H54 (cell line): ENCODE measurements around the gene SPAG6.
A peak's percentile ranks its signal among the peaks of the same experiment; 100 is the strongest.
"Not testable (repeated sequence)": the region's sequence is repeated elsewhere in the genome, so short reads cannot be mapped to it uniquely, and the experiment has no call there.

Experiments
- DNase-seq: peaks from one replicate; pipeline ENCODE4 v3.0.0; 2011; ENCODE audit warnings: low spot score, mixed read lengths; ENCODE audit not compliant: insufficient read length
- FAIRE-seq: peaks from 3 replicates; lab custom pipeline; 2011; peaks lifted over from hg19 to GRCh38; lab: Jason Lieb, UNC
- POLR2A ChIP-seq: IDR thresholded peaks from 2 replicates; pipeline ENCODE4 v1.6.1; 2011; ENCODE audit warnings: low read depth, mild to moderate bottlenecking, low read length

SPAG6 gene

DNA sequence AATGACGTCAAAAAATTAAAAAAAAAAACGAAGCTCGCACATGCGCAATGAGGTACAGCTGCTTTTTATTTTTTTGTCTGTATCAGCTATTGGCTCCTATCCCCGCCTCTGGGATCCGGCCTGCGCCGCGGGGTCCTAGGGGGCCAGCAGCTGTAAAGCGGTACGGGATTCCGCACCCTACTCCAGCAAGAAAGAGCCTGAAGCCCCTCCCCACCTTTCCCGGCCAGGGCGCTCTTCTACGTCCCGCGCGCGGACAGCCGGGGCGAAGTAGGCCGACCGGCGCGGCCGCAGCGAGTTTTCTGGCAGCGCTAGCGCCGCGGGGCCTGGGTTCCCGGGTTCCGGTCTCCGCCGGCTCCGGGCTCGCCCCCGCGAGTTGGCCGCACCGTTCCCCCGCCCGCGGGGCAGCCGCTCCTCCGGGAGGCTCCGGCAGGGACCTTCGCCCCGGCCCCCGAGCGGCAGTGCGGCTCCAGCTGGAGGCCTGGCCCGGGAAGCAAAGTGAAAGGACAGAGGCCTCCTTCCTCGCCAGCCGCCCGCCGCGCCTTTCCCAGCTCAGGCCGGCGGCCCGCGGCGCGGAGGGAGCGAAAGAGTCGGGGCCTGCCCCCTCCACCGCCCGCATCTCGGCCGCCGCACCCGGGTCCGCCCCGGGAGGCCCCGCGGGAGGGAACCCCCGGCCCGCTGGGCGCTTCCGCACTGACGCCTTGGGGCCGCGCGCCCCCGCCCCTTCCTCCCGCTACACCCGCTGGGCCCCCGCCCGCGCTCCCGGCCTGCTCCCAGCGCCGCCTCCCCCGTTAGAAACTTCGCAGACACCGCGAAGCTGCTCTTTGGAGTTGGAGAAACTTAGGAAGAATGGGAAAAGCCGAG is 4.7 kb upstream of the SPAG6 start:
- peak; percentile 29; the same call in 1 of the 2 replicates for TF ChIP-seq POLR2A
- no peak for DNase-seq
- FAIRE-seq, result no peak

DNA sequence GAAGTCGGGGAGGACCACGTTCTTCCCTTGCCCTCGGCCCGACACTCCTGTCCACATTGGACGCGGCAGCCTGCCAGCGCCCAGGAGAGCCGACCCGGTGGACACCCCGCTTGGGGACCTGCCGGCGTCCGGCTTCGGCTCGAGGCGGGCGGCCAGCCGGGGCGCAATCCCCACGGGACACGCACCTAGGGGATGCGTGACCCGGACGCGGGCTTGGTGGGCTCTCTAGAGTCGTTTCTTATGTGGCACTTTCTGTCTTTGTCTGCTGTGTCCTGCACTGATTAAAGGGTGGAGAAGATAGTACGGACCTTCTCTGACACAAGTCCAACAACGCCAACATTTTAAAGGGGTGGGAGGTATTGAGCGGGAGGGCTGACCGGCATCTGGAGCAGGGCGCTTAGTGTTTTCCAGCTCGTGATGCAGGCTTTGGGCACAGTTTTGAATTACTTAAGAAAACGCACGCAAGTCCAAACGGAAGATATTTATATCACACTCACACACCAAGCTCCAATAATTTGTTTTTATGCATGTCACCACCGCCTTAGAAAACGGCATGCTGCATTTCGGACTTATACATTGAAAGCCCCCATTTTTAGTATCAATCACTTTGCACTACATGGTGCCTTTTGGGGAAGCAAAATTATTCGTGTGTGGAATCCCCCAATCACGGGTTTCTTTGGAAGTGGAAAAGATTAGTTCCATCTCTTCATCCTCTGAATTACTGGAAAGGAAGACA is 3.9 kb upstream of the SPAG6 start:
- FAIRE-seq, result no peak
- DNase-seq, result peak; percentile 44
- TF ChIP-seq POLR2A, result no peak

DNA sequence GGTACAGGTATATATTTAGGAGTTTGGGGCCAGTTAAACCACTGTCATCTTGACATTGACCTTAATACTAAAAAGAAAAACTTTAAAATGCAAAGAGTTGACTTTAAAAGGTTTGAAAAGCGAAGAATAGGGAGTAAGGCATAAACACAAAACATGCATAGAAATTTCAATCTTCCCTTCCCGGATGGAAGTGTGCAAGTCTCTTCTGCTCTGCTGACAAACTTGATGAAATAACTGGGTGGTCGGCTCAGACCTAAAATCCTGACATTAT is 3.4 kb upstream of the SPAG6 start:
- no peak for TF ChIP-seq POLR2A
- no peak for DNase-seq
- FAIRE-seq, result no peak

DNA sequence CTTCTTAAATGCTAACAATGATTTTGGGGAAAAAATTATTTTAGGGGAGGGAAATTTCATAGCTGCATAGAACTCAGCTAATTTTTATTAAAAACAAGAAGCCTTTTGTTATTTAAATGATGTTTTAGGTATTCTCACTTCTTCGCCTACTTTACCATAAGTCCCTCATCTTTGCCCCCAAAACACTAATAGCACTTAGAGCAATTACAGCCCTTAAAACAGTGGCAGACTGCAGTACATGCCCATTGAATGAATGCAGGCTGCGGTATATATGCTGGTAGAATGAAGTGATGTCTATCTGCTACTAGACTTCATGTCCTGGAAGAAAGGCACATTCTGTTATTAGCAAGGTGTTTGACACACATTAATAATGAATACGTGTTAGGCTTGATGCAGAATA is 2.9 kb upstream of the SPAG6 start:
- TF ChIP-seq POLR2A, result no peak
- DNase-seq, result no peak
- no peak for FAIRE-seq

DNA sequence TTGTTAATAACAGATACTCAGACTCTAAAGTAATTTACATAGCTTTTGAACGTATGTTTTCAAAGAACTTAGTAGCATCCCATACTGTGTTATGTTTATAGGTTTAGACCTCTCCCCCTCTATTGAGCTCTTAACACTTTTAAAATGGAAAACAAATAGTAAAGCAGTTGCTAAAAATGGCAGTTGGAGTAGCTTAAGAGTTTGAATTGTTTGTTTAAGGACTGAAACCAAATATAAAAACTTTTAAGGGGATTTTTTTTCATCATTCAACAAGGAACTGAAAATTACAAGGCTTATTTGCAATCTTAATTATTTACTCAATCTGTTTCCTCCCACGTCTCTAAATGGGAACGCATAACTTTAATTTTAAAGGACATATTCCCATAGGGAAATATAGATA is 1.6 kb upstream of the SPAG6 start:
- FAIRE-seq, result no peak
- DNase-seq, result no peak
- no peak for TF ChIP-seq POLR2A

DNA sequence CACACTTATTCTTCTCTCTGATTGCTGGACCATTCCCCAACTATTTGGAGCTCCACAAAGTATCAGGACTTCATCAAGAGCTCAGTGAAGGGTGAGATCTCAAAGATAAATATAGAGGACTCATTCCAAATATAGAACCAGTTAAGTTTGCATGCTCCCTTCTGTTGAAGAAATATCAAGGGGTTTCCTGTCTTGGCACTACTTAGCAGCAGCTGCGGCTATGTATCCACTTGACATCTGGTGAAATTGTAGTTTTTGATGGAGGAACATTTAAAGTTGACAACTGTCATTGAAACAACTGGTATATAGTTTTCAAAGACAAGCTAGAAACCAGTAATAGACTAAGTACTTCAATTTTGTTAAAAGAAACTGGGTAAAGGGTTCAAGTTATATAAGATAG is 1.0 kb upstream of the SPAG6 start:
- DNase-seq (no peak), FAIRE-seq (no peak)
- no peak for TF ChIP-seq POLR2A

DNA sequence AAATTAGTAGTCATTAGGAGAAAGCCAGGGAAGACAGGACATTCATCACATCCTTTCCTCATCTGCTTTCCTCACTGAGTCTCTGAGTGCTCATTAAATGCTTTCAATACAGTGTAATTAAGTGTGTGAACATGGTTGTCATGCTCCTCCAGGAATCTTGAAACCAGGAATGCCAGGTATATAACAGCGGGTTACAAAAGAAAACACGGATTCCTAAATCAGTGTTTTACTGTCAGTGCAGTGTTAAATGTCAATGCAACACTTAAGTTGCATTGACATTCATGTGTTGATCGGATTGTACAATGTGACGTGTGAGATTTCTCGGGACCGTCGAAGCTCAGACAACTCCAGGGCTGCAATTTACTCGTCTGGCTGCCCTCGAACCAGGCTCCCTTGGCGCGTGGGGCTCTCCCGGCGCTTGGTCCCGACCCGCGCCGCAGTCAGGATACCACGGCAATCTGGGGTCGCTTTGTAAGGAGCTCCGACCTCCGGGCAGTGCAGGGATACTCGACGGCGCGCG is 455 bp upstream of the SPAG6 start:
- no peak for TF ChIP-seq POLR2A
- FAIRE-seq (no peak), DNase-seq (no peak)

DNA sequence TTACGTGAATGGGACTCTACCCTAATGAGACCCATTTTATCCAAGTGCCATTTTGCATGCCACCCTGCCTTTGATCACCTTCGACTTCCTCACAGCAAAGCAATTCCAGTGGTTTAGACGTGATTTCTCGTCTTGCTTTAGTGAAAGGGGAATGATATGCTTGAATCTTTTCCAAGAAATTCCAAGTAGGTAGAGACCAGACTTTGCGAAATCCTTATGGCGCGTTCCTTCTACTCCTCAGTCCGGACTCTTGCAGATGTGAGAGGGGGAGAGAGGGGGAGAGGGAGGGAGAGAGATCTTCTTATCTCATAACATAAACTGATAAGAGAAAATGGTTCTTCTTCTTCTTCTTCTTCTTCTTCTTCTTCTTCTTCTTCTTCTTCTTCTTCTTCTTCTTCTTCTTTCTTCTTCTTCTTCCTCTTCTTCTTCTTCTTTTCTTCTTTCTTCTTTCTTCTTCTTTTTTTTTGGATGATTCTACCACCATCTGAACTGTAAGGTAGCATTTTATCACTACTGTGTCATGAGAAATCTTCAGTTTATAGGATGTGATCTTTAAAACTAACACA is 883 bp downstream of the SPAG6 start:
- DNase-seq (no peak), FAIRE-seq (no peak)
- no peak for TF ChIP-seq POLR2A

DNA sequence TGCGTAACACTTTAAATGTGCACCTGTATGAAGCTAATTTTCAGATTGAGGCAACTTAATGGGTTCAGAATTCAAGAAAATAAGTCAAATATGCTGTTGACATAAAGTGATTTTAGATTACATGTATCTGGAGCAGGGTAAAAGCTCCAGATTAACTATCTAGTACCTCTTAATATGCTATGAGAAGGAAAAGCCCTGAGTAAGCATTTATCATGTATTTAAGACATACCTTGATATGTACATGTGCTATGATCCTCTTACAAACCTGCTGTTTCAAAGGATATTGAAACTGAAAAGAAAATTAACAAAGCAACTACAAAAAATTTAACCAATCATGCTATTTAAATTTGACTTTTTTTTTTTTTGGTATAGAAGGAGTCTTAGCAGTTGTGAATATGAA is 4.5 kb downstream of the SPAG6 start:
- no peak for TF ChIP-seq POLR2A
- FAIRE-seq (no peak), DNase-seq (no peak)

DNA sequence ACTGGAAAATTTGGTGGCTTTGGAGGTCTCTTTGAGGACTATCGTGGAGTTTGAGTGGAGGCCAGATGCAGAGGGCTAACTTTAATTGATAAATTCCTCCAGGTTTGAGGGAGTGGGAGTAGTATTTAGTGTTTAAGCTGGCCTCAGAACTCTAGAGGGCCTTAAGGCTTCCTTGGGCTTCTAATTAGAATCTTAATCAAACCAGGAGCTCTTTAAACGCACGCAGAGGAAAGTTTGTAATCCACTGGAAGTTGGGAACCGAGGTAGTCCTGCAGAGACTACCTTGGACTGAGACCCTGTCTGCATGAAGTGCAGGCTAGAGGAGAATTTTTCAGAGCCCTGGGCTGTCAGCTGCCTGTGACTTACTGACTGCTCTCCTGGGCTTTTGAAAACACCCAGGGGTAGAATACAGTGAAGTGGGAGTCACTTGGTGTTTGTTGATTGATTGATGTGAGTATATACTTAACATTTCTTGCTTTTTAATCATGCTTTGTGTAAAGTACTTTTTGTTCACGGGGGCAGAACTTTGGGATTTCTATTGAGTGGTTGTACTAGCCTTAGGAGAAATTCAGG is 5.9 kb downstream of the SPAG6 start:
- TF ChIP-seq POLR2A, result no peak
- DNase-seq (no peak), FAIRE-seq (no peak)

DNA sequence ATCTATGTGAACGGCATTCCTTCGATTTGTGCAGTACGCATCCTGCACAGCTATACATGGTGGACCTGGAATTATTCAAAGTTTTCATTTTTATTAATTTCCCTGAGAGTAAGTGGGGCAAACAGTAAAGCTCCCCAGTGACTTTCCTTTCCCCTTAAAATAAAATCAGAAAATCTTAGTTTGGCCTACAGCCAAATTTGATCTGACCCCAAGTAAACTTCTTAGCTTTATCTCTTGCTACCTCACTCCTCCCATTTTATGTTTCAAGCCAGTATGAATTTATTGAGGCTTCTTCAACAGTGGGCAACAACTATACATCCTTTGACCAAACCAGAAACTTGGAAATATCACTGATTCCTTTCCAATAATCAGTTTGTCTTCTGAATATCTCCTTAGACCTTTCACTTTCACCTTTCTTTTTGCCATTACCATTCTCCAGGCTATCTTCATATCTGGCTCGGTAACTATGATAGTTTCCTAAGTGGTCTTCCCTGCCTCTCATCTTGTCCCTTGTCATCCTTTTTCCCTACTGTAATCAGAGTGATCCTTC is 11.1 kb downstream of the SPAG6 start:
- no peak for TF ChIP-seq POLR2A
- FAIRE-seq (no peak), DNase-seq (no peak)

DNA sequence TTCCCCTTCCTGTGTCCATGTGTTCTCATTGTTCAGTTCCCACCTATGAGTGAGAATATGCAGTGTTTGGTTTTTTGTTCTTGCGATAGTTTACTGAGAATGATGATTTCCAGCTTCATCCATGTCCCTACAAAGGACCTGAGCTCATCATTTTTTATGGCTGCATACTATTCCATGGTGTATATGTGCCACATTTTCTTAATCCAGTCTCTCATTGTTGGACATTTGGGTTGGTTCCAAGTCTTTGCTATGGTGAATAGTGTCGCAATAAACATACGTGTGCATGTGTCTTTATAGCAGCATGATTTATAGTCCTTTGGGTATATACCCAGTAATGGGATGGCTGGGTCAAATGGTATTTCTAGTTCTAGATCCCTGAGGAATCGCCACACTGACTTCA is 12.5 kb downstream of the SPAG6 start:
- not testable (repeated sequence) for FAIRE-seq, DNase-seq

DNA sequence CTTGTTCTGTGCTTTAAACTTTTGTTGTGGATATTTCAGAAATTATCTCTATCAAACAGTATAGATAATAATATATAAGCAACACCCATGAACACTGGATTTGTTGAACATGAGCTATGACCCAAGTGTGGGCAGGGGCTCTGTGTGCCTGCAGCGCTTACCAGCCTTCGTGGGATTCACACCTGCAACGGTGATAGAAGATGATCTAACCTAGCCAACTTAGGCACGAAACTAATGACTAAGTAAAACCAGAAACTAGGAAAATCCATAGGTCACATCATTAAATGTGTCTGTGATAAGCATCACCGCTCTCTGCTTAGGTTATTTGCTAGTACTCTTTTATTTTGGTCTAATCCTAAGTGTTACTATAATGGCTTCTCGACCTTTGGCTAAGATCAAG is 18.0 kb downstream of the SPAG6 start:
- no peak for TF ChIP-seq POLR2A
- no peak for FAIRE-seq

More for the DNA sequence above, 18.0 kb downstream of the SPAG6 start:
- DNase-seq, result no peak
